Fibroblast of skin of back (primary cell): ENCODE data around the gene CRACR2A.

Source experiments
- DNase-seq: peaks from one replicate; pipeline ENCODE4 v3.0.0-alpha.2; 2013

The CRACR2A gene

GRCh38 chr12:3752096-3752709, 706 bp downstream of the CRACR2A start:
- peak; percentile 32 for DNase-seq

GRCh38 chr12:3751151-3752095, 1.5 kb downstream of the CRACR2A start:
- no peak for DNase-seq

GRCh38 chr12:3750616-3751015, 2.3 kb downstream of the CRACR2A start:
- no peak for DNase-seq

GRCh38 chr12:3748620-3749019, 4.3 kb downstream of the CRACR2A start:
- no peak for DNase-seq

GRCh38 chr12:3747976-3748619, 4.8 kb downstream of the CRACR2A start:
- no peak for DNase-seq

- no peak for DNase-seq
Measured at GRCh38 chr12:3747543-3747942, 5.4 kb downstream of the CRACR2A start.

GRCh38 chr12:3746758-3747157, 6.2 kb downstream of the CRACR2A start:
- no peak for DNase-seq

GRCh38 chr12:3745152-3745551, 7.8 kb downstream of the CRACR2A start:
- DNase-seq, result no peak

GRCh38 chr12:3744229-3744901, 8.5 kb downstream of the CRACR2A start:
- no peak for DNase-seq

GRCh38 chr12:3743803-3744202, 9.1 kb downstream of the CRACR2A start:
- peak; percentile 52 for DNase-seq

GRCh38 chr12:3741882-3742672, 10.8 kb downstream of the CRACR2A start:
- DNase-seq, result no peak

- no peak for DNase-seq
Measured at GRCh38 chr12:3740480-3741231, 12.3 kb downstream of the CRACR2A start.

- DNase-seq, result no peak
Measured at GRCh38 chr12:3735432-3735831, 17.5 kb downstream of the CRACR2A start.

- DNase-seq, result no peak
Measured at GRCh38 chr12:3732901-3733300, 20.0 kb downstream of the CRACR2A start.

- DNase-seq, result no peak
Measured at GRCh38 chr12:3730111-3730510, 22.8 kb downstream of the CRACR2A start.

- DNase-seq, result no peak
Measured at GRCh38 chr12:3728686-3729085, 24.2 kb downstream of the CRACR2A start.

- peak; percentile 31 for DNase-seq
Measured at GRCh38 chr12:3727877-3728632, 24.9 kb downstream of the CRACR2A start.

- DNase-seq, result no peak
Measured at GRCh38 chr12:3727354-3727753, 25.6 kb downstream of the CRACR2A start.

- no peak for DNase-seq
Measured at GRCh38 chr12:3726456-3726855, 26.5 kb downstream of the CRACR2A start.

- peak; percentile 65 for DNase-seq
Measured at GRCh38 chr12:3725388-3726115, 27.4 kb downstream of the CRACR2A start.
